Caco-2 (cell line): Measurements from ENCODE around the gene AJUBA. TPM values are rescaled to one million over a fixed set of nuclear protein-coding genes. Genes with fewer than 3 reads are reported as not detected.

Source experiments
- BruUV-seq: library from RNA; stranded (reverse); fragments of 400-500 nt; replicated peaks from 2 replicates; lab custom pipeline; 2021; lab: Mats Ljungman, UMichigan
- CTCF ChIA-PET: fragments of 300-600 bp; sonication (Branson Sonifier 250); formaldehyde crosslinking; loops from one replicate; lab custom pipeline; 2022; ENCODE audit warnings: antibody characterized with exemption; lab: Charles Lee
- POLR2A ChIA-PET: fragments of 300-600 bp; sonication (Branson Sonifier 250); formaldehyde crosslinking; loops from one replicate; lab custom pipeline; 2022; ENCODE audit warnings: antibody characterized with exemption; lab: Charles Lee
- DNase-seq, 2 experiments: peaks; one replicate each; pipeline versions ENCODE4 v3.0.0 to v3.0.0-alpha.2; 2020 to 2022
- H3K27me3 ChIP-seq: replicated peaks from 2 replicates; pipeline ENCODE4 v1.6.0; 2011; ENCODE audit warnings: low read length; ENCODE audit not compliant: control insufficient read depth, insufficient read depth
- H3K36me3 ChIP-seq: 2 replicates; pipeline ENCODE4 v1.5.1; 2011; ENCODE audit warnings: low read length; ENCODE audit not compliant: control insufficient read depth, insufficient read depth
- H3K4me1 ChIP-seq: fragments of 250-450 bp; sonication (Bioruptor Pico); 2 replicates; pipeline ENCODE4 v1.5.1; 2020; ENCODE audit warnings: mild to moderate bottlenecking
- H3K4me3 ChIP-seq: 2 replicates; pipeline ENCODE4 v1.5.1; 2011; ENCODE audit warnings: low read depth, mild to moderate bottlenecking, control low read depth, low read length
- H3K9me3 ChIP-seq: fragments of 250-450 bp; sonication (Bioruptor Pico); 2 replicates; pipeline ENCODE4 v1.5.1; 2020; ENCODE audit warnings: mild to moderate bottlenecking, moderate library complexity
- H3K27ac Mint-ChIP-seq: one replicate; pipeline ENCODE4 v1.8.0; 2022; ENCODE audit warnings: mixed read lengths; ENCODE audit not compliant: unreplicated experiment
- H3K27me3 Mint-ChIP-seq: one replicate; pipeline ENCODE4 v1.8.0; 2022; ENCODE audit warnings: mixed read lengths; ENCODE audit not compliant: insufficient read depth, unreplicated experiment
- H3K36me3 Mint-ChIP-seq: one replicate; pipeline ENCODE4 v1.8.0; 2022; ENCODE audit warnings: mild to moderate bottlenecking, mixed read lengths; ENCODE audit not compliant: insufficient read depth, unreplicated experiment
- H3K4me1 Mint-ChIP-seq: one replicate; pipeline ENCODE4 v1.8.0; 2022; ENCODE audit warnings: low read depth, mixed read lengths; ENCODE audit not compliant: unreplicated experiment
- H3K4me3 Mint-ChIP-seq: one replicate; pipeline ENCODE4 v1.8.0; 2022; ENCODE audit warnings: mild to moderate bottlenecking, moderate library complexity, mixed read lengths; ENCODE audit not compliant: unreplicated experiment
- H3K9me3 Mint-ChIP-seq: one replicate; pipeline ENCODE4 v1.8.0; 2022; ENCODE audit warnings: mixed read lengths; ENCODE audit not compliant: unreplicated experiment
- CTCF ChIP-seq, 2 experiments: fragments of 200-600 bp in 1 of 2; IDR thresholded peaks; 1 replicate in 1 of 2; 2 replicates in 1 of 2; pipeline versions ENCODE4 v1.5.1 to v1.8.0; 2011 to 2022; ENCODE audit warnings: antibody characterized with exemption in 1 of 2, control low read depth in 1 of 2, inconsistent platforms in 1 of 2, low read depth in 1 of 2, low read length in 1 of 2, mild to moderate bottlenecking in 1 of 2, moderate library complexity in 1 of 2; ENCODE audit not compliant: insufficient read depth in 1 of 2, severe bottlenecking in 1 of 2, unreplicated experiment in 1 of 2
- intact Hi-C: fragments of 100-400 bp; cut with micrococcal nuclease; formaldehyde crosslinking; loops from one replicate; pipeline ENCODE4 v1.10.0; 2022; ENCODE audit not compliant: unreplicated experiment
- total RNA-seq: library from RNA; stranded (reverse); gene quantifications from 2 replicates; pipeline ENCODE4 v1.2.3, GENCODE V29; 2022

Gene AJUBA
- total RNA-seq, 1 experiment from 2014 or later: 211 TPM

DNA sequence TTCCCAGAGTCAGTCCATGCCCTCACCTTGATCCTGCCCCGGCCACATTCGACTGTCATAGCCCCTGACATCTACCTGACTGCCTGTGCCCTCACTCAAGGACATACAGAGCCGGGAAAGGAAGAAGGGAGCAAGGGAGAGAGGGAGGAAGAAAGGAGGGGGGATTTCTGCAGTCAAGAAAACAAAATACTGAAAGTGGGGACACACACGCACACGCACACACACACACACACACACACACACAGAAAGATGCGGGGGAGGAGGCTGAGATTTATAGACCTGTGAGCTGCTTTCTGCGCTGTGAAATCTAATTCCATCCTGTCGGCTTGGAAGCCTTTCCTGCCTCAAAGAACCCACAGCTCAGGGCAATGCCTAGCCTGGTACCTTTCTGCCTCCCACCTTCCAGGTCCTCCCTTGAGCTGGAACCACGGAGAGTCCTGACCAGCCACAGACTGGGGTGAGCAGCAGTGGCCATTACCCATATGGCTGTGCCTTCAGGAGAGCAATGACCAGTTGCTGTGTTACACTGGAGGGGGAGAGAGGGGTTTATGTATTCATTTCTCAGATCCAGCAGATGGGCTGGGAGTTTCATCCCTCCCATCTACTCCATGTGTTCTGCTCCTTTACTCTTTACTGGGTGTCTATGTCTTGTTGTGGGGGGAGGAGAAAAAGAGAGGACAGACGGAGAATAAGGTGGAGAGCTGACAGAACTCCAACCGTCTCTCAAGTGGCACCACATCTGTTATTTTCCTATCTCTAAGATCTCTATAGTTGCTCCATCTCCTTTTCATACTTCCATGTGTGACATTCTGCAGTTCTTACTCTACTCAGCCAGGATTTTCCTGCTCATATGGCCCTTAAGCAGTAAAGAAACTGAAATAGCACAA, 14.7 kb upstream of the AJUBA start:
- H3K27ac Mint-ChIP-seq: no peak overlapping the region
- H3K36me3 ChIP-seq: no peaks in the 10 kb centered on the region
- no peak overlapping the region for H3K4me3 ChIP-seq
- ChIA-PET CTCF (interaction anchor here (0.9 to 3.4 kb wide), 4 partner anchors 10 to 108 kb away, joined by 3 to 59 read pairs (median 5); no protein-coding TSS in a partner anchor), POLR2A (interaction anchor here (0.6 kb wide), 1 partner anchor 26 kb away, joined by 3 read pairs; no protein-coding TSS in a partner anchor)
- H3K27me3 ChIP-seq: no peaks in the 10 kb centered on the region
- no peaks in the 10 kb centered on the region for H3K9me3 ChIP-seq
- H3K9me3 Mint-ChIP-seq: no peaks in the 10 kb centered on the region
- H3K4me1 ChIP-seq: peaks cover 10% of the 10 kb centered on the region
- no TSS peak for BruUV-seq
- TF ChIP-seq CTCF (IDR thresholded peaks at IDR 0.05; ENCODE audit: insufficient read depth in 1 of 2, low read depth in 1 of 2, low read length in 1 of 2, severe bottlenecking in 1 of 2, unreplicated experiment in 1 of 2): no peak
- no peaks in the 10 kb centered on the region for H3K27me3 Mint-ChIP-seq
- H3K4me1 Mint-ChIP-seq: peaks cover 7% of the 10 kb centered on the region
- intact Hi-C loops: no loop called here
- DNase-seq: no peak
- no peak overlapping the region for H3K4me3 Mint-ChIP-seq
- H3K36me3 Mint-ChIP-seq: no peaks in the 10 kb centered on the region

DNA sequence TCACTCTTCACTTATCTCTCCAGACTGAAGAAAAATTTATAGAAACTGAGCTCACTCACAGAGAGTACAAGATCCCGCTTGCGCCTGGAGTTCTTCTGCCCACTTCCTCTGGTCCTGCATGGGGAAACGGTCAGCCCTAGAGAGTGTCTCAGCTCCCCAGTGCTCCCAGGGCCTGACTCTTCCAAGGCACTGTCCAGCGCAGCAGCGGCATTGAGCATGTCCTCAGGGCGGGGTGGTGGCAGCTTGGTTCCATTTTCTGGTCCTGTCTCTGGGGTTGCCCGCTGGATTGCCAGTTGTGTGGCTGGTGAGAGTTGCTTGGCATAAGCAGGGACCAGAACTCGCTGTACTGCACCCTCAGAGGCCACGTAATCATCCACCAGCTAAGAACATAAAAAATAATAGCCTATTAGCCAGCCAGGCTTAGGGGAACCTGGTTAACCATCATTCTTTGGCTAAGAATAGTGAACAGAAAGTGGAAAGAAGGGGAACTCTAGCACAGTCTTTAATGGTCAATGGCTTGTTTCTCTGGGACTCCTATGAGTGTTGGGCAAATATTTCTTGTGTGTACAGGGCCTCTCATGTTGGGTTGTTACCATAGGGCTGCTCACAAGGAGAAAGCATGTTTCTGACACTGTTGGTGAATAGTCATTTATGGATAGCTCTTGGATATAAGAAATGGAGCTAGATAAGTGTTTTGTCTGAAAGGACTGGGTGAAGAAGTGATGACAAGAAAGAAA, 13.7 kb upstream of the AJUBA start:
- no peaks in the 10 kb centered on the region for H3K9me3 ChIP-seq
- Mint-ChIP-seq H3K4me1 (peaks cover 7% of the 10 kb centered on the region), H3K36me3 (no peaks in the 10 kb centered on the region), H3K9me3 (no peaks in the 10 kb centered on the region), H3K27me3 (no peaks in the 10 kb centered on the region), H3K27ac (no peak overlapping the region), H3K4me3 (no peak overlapping the region)
- no peaks in the 10 kb centered on the region for H3K36me3 ChIP-seq
- no peak for DNase-seq
- H3K4me1 ChIP-seq: peaks cover 10% of the 10 kb centered on the region
- TF ChIP-seq CTCF (IDR thresholded peaks at IDR 0.05; ENCODE audit: insufficient read depth in 1 of 2, low read depth in 1 of 2, low read length in 1 of 2, severe bottlenecking in 1 of 2, unreplicated experiment in 1 of 2): no peak
- no peak overlapping the region for H3K4me3 ChIP-seq
- POLR2A ChIA-PET: interaction anchor here (0.6 kb wide), 1 partner anchor 25 kb away, joined by 3 read pairs; no protein-coding TSS in a partner anchor
- CTCF ChIA-PET: interaction anchor here (1.1 to 3.4 kb wide), 14 partner anchors 10 to 107 kb away, joined by 3 to 59 read pairs (median 8); partner anchors contain the start of genes ACIN1, AJUBA, C14orf119 and CDH24
- H3K27me3 ChIP-seq: no peaks in the 10 kb centered on the region
- no TSS peak for BruUV-seq
- intact Hi-C loops: loop anchor here (2.0 kb wide), 1 partner anchor 113 kb away; no protein-coding TSS in a partner anchor
